HS-5 (cell line): Measurements from ENCODE around the gene CCN5.

Experiments
- DNase-seq: peaks from one replicate; pipeline ENCODE4 v3.0.0-alpha.2; 2012; ENCODE audit warnings: low read depth

CCN5 gene

GRCh38 chr20:44737116-44737515, 21.9 kb downstream of the CCN5 start:
- DNase-seq: no peak

GRCh38 chr20:44738813-44739477, 23.8 kb downstream of the CCN5 start:
- DNase-seq: no peak

GRCh38 chr20:44739942-44740341, 24.8 kb downstream of the CCN5 start:
- DNase-seq: no peak

- no peak for DNase-seq
These were observed 27.3 kb downstream of the CCN5 start for GRCh38 chr20:44742304-44743079.

GRCh38 chr20:44743080-44743701, 28.0 kb downstream of the CCN5 start:
- DNase-seq: no peak

GRCh38 chr20:44743916-44744655, 28.9 kb downstream of the CCN5 start:
- no peak for DNase-seq

- no peak for DNase-seq
These were observed 30.0 kb downstream of the CCN5 start for GRCh38 chr20:44745122-44745597.

GRCh38 chr20:44745598-44746366, 30.6 kb downstream of the CCN5 start, which contains the start of gene KCNK15:
Gene KCNK15, plus strand, starts transcription at chr20:44745865. Its CDS starts 46 bp downstream, at chr20:44745911.
- no peak for DNase-seq

- DNase-seq: no peak
These were observed 31.4 kb downstream of the CCN5 start for GRCh38 chr20:44746367-44747165.

GRCh38 chr20:44747166-44748004, 32.2 kb downstream of the CCN5 start:
- peak; percentile 65 for DNase-seq

GRCh38 chr20:44748005-44748370, 32.8 kb downstream of the CCN5 start:
- no peak for DNase-seq

- DNase-seq: no peak
These were observed 35.1 kb downstream of the CCN5 start for GRCh38 chr20:44750081-44750805.

GRCh38 chr20:44752099-44752931, 37.1 kb downstream of the CCN5 start:
- no peak for DNase-seq

- DNase-seq: no peak
These were observed 39.4 kb downstream of the CCN5 start for GRCh38 chr20:44754554-44754953.

GRCh38 chr20:44756011-44756688, 41.0 kb downstream of the CCN5 start:
- no peak for DNase-seq

- no peak for DNase-seq
These were observed 41.8 kb downstream of the CCN5 start for GRCh38 chr20:44756956-44757355.
